Measurements from ENCODE around the gene PAX2.
A peak's percentile ranks its signal among the peaks of the same experiment; 100 is the strongest.

PAX2 gene

GRCh38 chr10:100863433-100863832, 118.1 kb downstream of the PAX2 start:
- in situ Hi-C loops (cut with HindIII; ENCODE audit: low pct_ligation_motif_present, low pct_unique_long_range_greater_than_20kb, low sequenced_read_pairs) = no loop called here
- DNase-seq = no peak

- in situ Hi-C loops (cut with HindIII; ENCODE audit: low pct_ligation_motif_present, low pct_unique_long_range_greater_than_20kb, low sequenced_read_pairs) = no loop called here
These were observed 118.9 kb downstream of the PAX2 start for GRCh38 chr10:100864036-100864885.

GRCh38 chr10:100864978-100865377, 119.6 kb downstream of the PAX2 start:
- DNase-seq = no peak
- in situ Hi-C loops (cut with HindIII; ENCODE audit: low pct_ligation_motif_present, low pct_unique_long_range_greater_than_20kb, low sequenced_read_pairs) = no loop called here

More at GRCh38 chr10:100864036-100864885, 118.9 kb downstream of the PAX2 start:
- no peak for DNase-seq

- DNase-seq = no peak
- in situ Hi-C loops (cut with HindIII; ENCODE audit: low pct_ligation_motif_present, low pct_unique_long_range_greater_than_20kb, low sequenced_read_pairs) = no loop called here
These were observed 120.6 kb downstream of the PAX2 start for GRCh38 chr10:100866010-100866409.

- no peak for DNase-seq
- in situ Hi-C loops (cut with HindIII; ENCODE audit: low pct_ligation_motif_present, low pct_unique_long_range_greater_than_20kb, low sequenced_read_pairs) = no loop called here
These were observed 121.3 kb downstream of the PAX2 start for GRCh38 chr10:100866575-100867098.

- in situ Hi-C loops (cut with HindIII; ENCODE audit: low pct_ligation_motif_present, low pct_unique_long_range_greater_than_20kb, low sequenced_read_pairs) = no loop called here
- no peak for DNase-seq
These were observed 122.0 kb downstream of the PAX2 start for GRCh38 chr10:100867261-100867963.

GRCh38 chr10:100868382-100868781, 123.0 kb downstream of the PAX2 start:
- in situ Hi-C loops (cut with HindIII; ENCODE audit: low pct_ligation_motif_present, low pct_unique_long_range_greater_than_20kb, low sequenced_read_pairs) = no loop called here
- DNase-seq = no peak

- no peak for DNase-seq
- in situ Hi-C loops (cut with HindIII; ENCODE audit: low pct_ligation_motif_present, low pct_unique_long_range_greater_than_20kb, low sequenced_read_pairs) = no loop called here
These were observed 124.0 kb downstream of the PAX2 start for GRCh38 chr10:100869399-100869798.

GRCh38 chr10:100872034-100872791, 126.8 kb downstream of the PAX2 start:
- peak; percentile 60 for DNase-seq
- in situ Hi-C loops (cut with HindIII; ENCODE audit: low pct_ligation_motif_present, low pct_unique_long_range_greater_than_20kb, low sequenced_read_pairs) = no loop called here

- DNase-seq = no peak
- in situ Hi-C loops (cut with HindIII; ENCODE audit: low pct_ligation_motif_present, low pct_unique_long_range_greater_than_20kb, low sequenced_read_pairs) = no loop called here
These were observed 127.9 kb downstream of the PAX2 start for GRCh38 chr10:100873146-100873826.

- DNase-seq = no peak
- in situ Hi-C loops (cut with HindIII; ENCODE audit: low pct_ligation_motif_present, low pct_unique_long_range_greater_than_20kb, low sequenced_read_pairs) = no loop called here
These were observed 128.5 kb downstream of the PAX2 start for GRCh38 chr10:100873827-100874326.

- in situ Hi-C loops (cut with HindIII; ENCODE audit: low pct_ligation_motif_present, low pct_unique_long_range_greater_than_20kb, low sequenced_read_pairs) = loop anchor here (25.0 kb wide), 1 partner anchor 313 kb away; no protein-coding TSS in a partner anchor
- DNase-seq = no peak
These were observed 129.5 kb downstream of the PAX2 start for GRCh38 chr10:100874702-100875483.

- DNase-seq = no peak
- in situ Hi-C loops (cut with HindIII; ENCODE audit: low pct_ligation_motif_present, low pct_unique_long_range_greater_than_20kb, low sequenced_read_pairs) = loop anchor here (25.0 kb wide), 1 partner anchor 313 kb away; no protein-coding TSS in a partner anchor
These were observed 130.2 kb downstream of the PAX2 start for GRCh38 chr10:100875484-100876166.

GRCh38 chr10:100876585-100877460, 131.4 kb downstream of the PAX2 start:
- no peak for DNase-seq

GRCh38 chr10:100877461-100877850, 132.1 kb downstream of the PAX2 start:
- in situ Hi-C loops (cut with HindIII; ENCODE audit: low pct_ligation_motif_present, low pct_unique_long_range_greater_than_20kb, low sequenced_read_pairs) = loop anchor here (25.0 kb wide), 1 partner anchor 315 kb away; no protein-coding TSS in a partner anchor
- DNase-seq = no peak

More at GRCh38 chr10:100876585-100877460, 131.4 kb downstream of the PAX2 start:
- in situ Hi-C loops (cut with HindIII; ENCODE audit: low pct_ligation_motif_present, low pct_unique_long_range_greater_than_20kb, low sequenced_read_pairs) = loop anchor here (25.0 kb wide), 1 partner anchor 315 kb away; no protein-coding TSS in a partner anchor
